Muscle layer of duodenum (tissue), 2 donors: ENCODE data around the gene ITPR1.
A peak's percentile ranks its signal among the peaks of the same experiment; 100 is the strongest.

Experiments used
- H3K27ac ChIP-seq: one replicate; pipeline ENCODE4 v1.7.0; 2013; ENCODE audit warnings: mild to moderate bottlenecking, low read length
- H3K27me3 ChIP-seq: one replicate; pipeline ENCODE4 v1.7.0; 2013; ENCODE audit warnings: low read depth, mild to moderate bottlenecking, control low read depth, low read length
- H3K36me3 ChIP-seq, 2 donors: one replicate each; pipeline ENCODE4 v1.7.0; 2013; ENCODE audit warnings: low read length in 2 of 2, control low read depth in 1 of 2, mild to moderate bottlenecking in 1 of 2; ENCODE audit not compliant: insufficient read depth in 2 of 2, control insufficient read depth in 1 of 2
- H3K4me1 ChIP-seq, 2 donors: one replicate each; pipeline ENCODE4 v1.7.0; 2013; ENCODE audit warnings: low read length in 2 of 2, mild to moderate bottlenecking in 2 of 2, control low read depth in 1 of 2, moderate library complexity in 1 of 2; ENCODE audit not compliant: insufficient read depth in 2 of 2, control insufficient read depth in 1 of 2
- H3K4me3 ChIP-seq, 2 donors: one replicate each; pipeline ENCODE4 v1.7.0; 2013; ENCODE audit warnings: low read length in 2 of 2, low read depth in 1 of 2, mild to moderate bottlenecking in 1 of 2
- H3K9me3 ChIP-seq, 2 donors: one replicate each; pipeline ENCODE4 v1.7.0; 2013; ENCODE audit warnings: low read length in 2 of 2, control low read depth in 1 of 2, mild to moderate bottlenecking in 1 of 2; ENCODE audit not compliant: control insufficient read depth in 1 of 2
- donor health status: healthy.

The ITPR1 gene

GRCh38 chr3:4848176-4848825, 355.2 kb downstream of the ITPR1 start:
- Histone ChIP-seq H3K9me3 (no peaks in the 10 kb centered on the region), H3K27me3 (no peaks in the 10 kb centered on the region), H3K36me3 (peaks cover 0 to 5% of the 10 kb centered on the region in 2 donors), H3K4me1 (no peaks in the 10 kb centered on the region), H3K27ac (peak overlapping the region; percentile 37), H3K4me3 (no peak overlapping the region)

- Histone ChIP-seq H3K9me3 (no peaks in the 10 kb centered on the region), H3K4me1 (no peaks in the 10 kb centered on the region), H3K27me3 (no peaks in the 10 kb centered on the region), H3K4me3 (no peak overlapping the region), H3K27ac (no peak overlapping the region), H3K36me3 (peaks cover 0 to 5% of the 10 kb centered on the region in 2 donors)
These were observed 356.0 kb downstream of the ITPR1 start for GRCh38 chr3:4849136-4849535.

- H3K36me3 ChIP-seq = peaks cover 0 to 5% of the 10 kb centered on the region in 2 donors
- H3K4me3 ChIP-seq = no peak overlapping the region
- H3K4me1 ChIP-seq = no peaks in the 10 kb centered on the region
- H3K9me3 ChIP-seq = no peaks in the 10 kb centered on the region
- no peaks in the 10 kb centered on the region for H3K27me3 ChIP-seq
- peak overlapping the region; percentile 50 for H3K27ac ChIP-seq
These were observed 356.6 kb downstream of the ITPR1 start for GRCh38 chr3:4849739-4850138.

- no peak overlapping the region for H3K4me3 ChIP-seq
- H3K27ac ChIP-seq = peak overlapping the region; percentile 50
- no peaks in the 10 kb centered on the region for H3K4me1 ChIP-seq
- H3K27me3 ChIP-seq = no peaks in the 10 kb centered on the region
- no peaks in the 10 kb centered on the region for H3K9me3 ChIP-seq
- peaks cover 0 to 3% of the 10 kb centered on the region in 2 donors for H3K36me3 ChIP-seq
These were observed 357.2 kb downstream of the ITPR1 start for GRCh38 chr3:4850211-4850927.

- Histone ChIP-seq H3K27me3 (no peaks in the 10 kb centered on the region), H3K27ac (no peak overlapping the region), H3K36me3 (no peaks in the 10 kb centered on the region), H3K4me3 (no peak overlapping the region), H3K4me1 (no peaks in the 10 kb centered on the region), H3K9me3 (no peaks in the 10 kb centered on the region)
These were observed 357.7 kb downstream of the ITPR1 start for GRCh38 chr3:4850928-4851265.

GRCh38 chr3:4852780-4853748, 359.9 kb downstream of the ITPR1 start:
- no peaks in the 10 kb centered on the region for H3K36me3 ChIP-seq
- H3K4me1 ChIP-seq = no peaks in the 10 kb centered on the region
- H3K9me3 ChIP-seq = no peaks in the 10 kb centered on the region
- no peak overlapping the region for H3K27ac ChIP-seq
- no peak overlapping the region for H3K4me3 ChIP-seq
- H3K27me3 ChIP-seq = no peaks in the 10 kb centered on the region

- no peaks in the 10 kb centered on the region for H3K27me3 ChIP-seq
These were observed 360.6 kb downstream of the ITPR1 start for GRCh38 chr3:4853749-4854140.

GRCh38 chr3:4855676-4856075, 362.5 kb downstream of the ITPR1 start:
- H3K4me1 ChIP-seq = no peaks in the 10 kb centered on the region
- no peak overlapping the region for H3K27ac ChIP-seq
- H3K36me3 ChIP-seq = no peaks in the 10 kb centered on the region
- no peaks in the 10 kb centered on the region for H3K27me3 ChIP-seq
- H3K9me3 ChIP-seq = no peaks in the 10 kb centered on the region
- no peak overlapping the region for H3K4me3 ChIP-seq

More at GRCh38 chr3:4853749-4854140, 360.6 kb downstream of the ITPR1 start:
- H3K9me3 ChIP-seq = no peaks in the 10 kb centered on the region
- no peak overlapping the region for H3K4me3 ChIP-seq
- no peaks in the 10 kb centered on the region for H3K4me1 ChIP-seq
- H3K27ac ChIP-seq = no peak overlapping the region
- H3K36me3 ChIP-seq = no peaks in the 10 kb centered on the region

GRCh38 chr3:4856136-4856535, 363.0 kb downstream of the ITPR1 start:
- H3K27me3 ChIP-seq = no peaks in the 10 kb centered on the region
- no peak overlapping the region for H3K27ac ChIP-seq
- H3K36me3 ChIP-seq = no peaks in the 10 kb centered on the region
- no peaks in the 10 kb centered on the region for H3K4me1 ChIP-seq
- peaks cover 0 to 2% of the 10 kb centered on the region in 2 donors for H3K9me3 ChIP-seq
- no peak overlapping the region for H3K4me3 ChIP-seq

- H3K27ac ChIP-seq = no peak overlapping the region
- no peaks in the 10 kb centered on the region for H3K27me3 ChIP-seq
- H3K4me3 ChIP-seq = no peak overlapping the region
- peaks cover 0 to under 1% of the 10 kb centered on the region in 2 donors for H3K36me3 ChIP-seq
- H3K9me3 ChIP-seq = peaks cover 0 to 5% of the 10 kb centered on the region in 2 donors
- H3K4me1 ChIP-seq = no peaks in the 10 kb centered on the region
These were observed 363.4 kb downstream of the ITPR1 start for GRCh38 chr3:4856564-4856963.

GRCh38 chr3:4856986-4857385, 363.8 kb downstream of the ITPR1 start:
- H3K4me3 ChIP-seq = no peak overlapping the region
- no peak overlapping the region for H3K27ac ChIP-seq
- H3K4me1 ChIP-seq = no peaks in the 10 kb centered on the region
- no peaks in the 10 kb centered on the region for H3K27me3 ChIP-seq
- peaks cover 0 to 9% of the 10 kb centered on the region in 2 donors for H3K9me3 ChIP-seq
- peaks cover 0 to 4% of the 10 kb centered on the region in 2 donors for H3K36me3 ChIP-seq
